GM20431 (cell line): ENCODE data around the gene MFSD8.
"Not testable (repeated sequence)": the region's sequence is repeated elsewhere in the genome, so short reads cannot be mapped to it uniquely, and the experiment has no call there.

Experiments
- in situ Hi-C: fragments of 300-500 bp; cut with MseI, MboI; formaldehyde crosslinking; loops from one replicate; pipeline ENCODE4 v1.15.0; 2020; ENCODE audit warnings: low sequenced_read_pairs; ENCODE audit not compliant: unreplicated experiment

MFSD8 gene

GRCh38 chr4:127957105-127957504 is 7.9 kb downstream of the MFSD8 start:
- in situ Hi-C loops: no loop called here

- in situ Hi-C loops: no loop called here
Observed at GRCh38 chr4:127936974-127937373, 28.0 kb downstream of the MFSD8 start.

- in situ Hi-C loops: not testable (repeated sequence)
Observed at GRCh38 chr4:127931836-127932235, 33.1 kb downstream of the MFSD8 start.

- in situ Hi-C loops: no loop called here
Observed at GRCh38 chr4:127930175-127930574, 34.8 kb downstream of the MFSD8 start.

- in situ Hi-C loops: not testable (repeated sequence)
Observed at GRCh38 chr4:127925720-127926119, 39.3 kb downstream of the MFSD8 start.

GRCh38 chr4:127922226-127922625 is 42.7 kb downstream of the MFSD8 start:
- in situ Hi-C loops: no loop called here

GRCh38 chr4:127920521-127920920 is 44.5 kb downstream of the MFSD8 start:
- in situ Hi-C loops: no loop called here

GRCh38 chr4:127917151-127917550 is 47.8 kb downstream of the MFSD8 start:
- in situ Hi-C loops: no loop called here

- in situ Hi-C loops: no loop called here
Observed at GRCh38 chr4:127916512-127916911, 48.5 kb downstream of the MFSD8 start.

- in situ Hi-C loops: no loop called here
Observed at GRCh38 chr4:127905029-127905428, 59.9 kb downstream of the MFSD8 start.

- in situ Hi-C loops: not testable (repeated sequence)
Observed at GRCh38 chr4:127899682-127900081, 65.3 kb downstream of the MFSD8 start.

- in situ Hi-C loops: no loop called here
Observed at GRCh38 chr4:127896528-127896927, 68.4 kb downstream of the MFSD8 start.

- in situ Hi-C loops: no loop called here
Observed at GRCh38 chr4:127896069-127896468, 68.9 kb downstream of the MFSD8 start.

GRCh38 chr4:127889903-127890302 is 75.1 kb downstream of the MFSD8 start:
- in situ Hi-C loops: no loop called here

- in situ Hi-C loops: no loop called here
Observed at GRCh38 chr4:127888559-127888958, 76.4 kb downstream of the MFSD8 start.

- in situ Hi-C loops: no loop called here
Observed at GRCh38 chr4:127881563-127881864, 83.5 kb downstream of the MFSD8 start.

GRCh38 chr4:127880763-127881562 is 84.0 kb downstream of the MFSD8 start, which contains the start of gene PLK4:
Gene PLK4 (plus strand): TSS chr4:127880893. CDS start chr4:127881135, 242 bp downstream.
- in situ Hi-C loops: no loop called here

- in situ Hi-C loops: no loop called here
Observed at GRCh38 chr4:127875791-127876190, 89.2 kb downstream of the MFSD8 start.

- in situ Hi-C loops: no loop called here
Observed at GRCh38 chr4:127870688-127871087, 94.3 kb downstream of the MFSD8 start.

GRCh38 chr4:127870281-127870680 is 94.7 kb downstream of the MFSD8 start:
- in situ Hi-C loops: no loop called here

GRCh38 chr4:127868196-127868595 is 96.8 kb downstream of the MFSD8 start:
- in situ Hi-C loops: no loop called here
